ENCODE results near the gene LIN37.

Gene LIN37

GRCh38 chr19:35760711-35761349, 12.5 kb downstream of the LIN37 start:
- no peak overlapping the region for H3K9ac ChIP-seq
- H3K36me3 ChIP-seq (ENCODE audit: insufficient read depth), result no peaks in the 10 kb centered on the region
- no peak for TF ChIP-seq CTCF (conservative IDR thresholded peaks at IDR 0.05; ENCODE audit: low read depth, low read length)
- no peak overlapping the region for H2AFZ ChIP-seq (ENCODE audit: low read depth)
- H3K27me3 ChIP-seq (ENCODE audit: insufficient read depth, low read depth), result no peaks in the 10 kb centered on the region
- H3K79me2 ChIP-seq (ENCODE audit: insufficient read depth, low read depth), result peaks cover 12% of the 10 kb centered on the region; the same call in 1 of the 2 replicates
- no peak overlapping the region for H3K4me2 ChIP-seq
- peaks cover 16% of the 10 kb centered on the region for H3K4me1 ChIP-seq (ENCODE audit: low read depth, poor library complexity, severe bottlenecking)
- H3K4me3 ChIP-seq (IDR thresholded peaks at IDR 0.05; ENCODE audit: insufficient read depth, low read depth, low read length), result no peak overlapping the region
- no peaks in the 10 kb centered on the region for H4K20me1 ChIP-seq (ENCODE audit: insufficient read depth)
- H3K27ac ChIP-seq, result no peak overlapping the region

GRCh38 chr19:35764432-35765315, 16.3 kb downstream of the LIN37 start:
- H3K4me3 ChIP-seq (IDR thresholded peaks at IDR 0.05; ENCODE audit: insufficient read depth, low read depth, low read length), result no peak overlapping the region
- H3K9ac ChIP-seq, result no peak overlapping the region
- no peak overlapping the region for H2AFZ ChIP-seq (ENCODE audit: low read depth)
- no peak for TF ChIP-seq CTCF (conservative IDR thresholded peaks at IDR 0.05; ENCODE audit: low read depth, low read length)
- H3K27me3 ChIP-seq (ENCODE audit: insufficient read depth, low read depth), result no peaks in the 10 kb centered on the region
- no peaks in the 10 kb centered on the region for H4K20me1 ChIP-seq (ENCODE audit: insufficient read depth)
- no peaks in the 10 kb centered on the region for H3K4me1 ChIP-seq (ENCODE audit: low read depth, poor library complexity, severe bottlenecking)
- H3K79me2 ChIP-seq (ENCODE audit: insufficient read depth, low read depth), result no peaks in the 10 kb centered on the region
- H3K36me3 ChIP-seq (ENCODE audit: insufficient read depth), result no peaks in the 10 kb centered on the region
- H3K4me2 ChIP-seq, result no peak overlapping the region
- no peak overlapping the region for H3K27ac ChIP-seq

- Histone ChIP-seq H2AFZ (ENCODE audit: low read depth) (no peak overlapping the region), H3K36me3 (ENCODE audit: insufficient read depth) (no peaks in the 10 kb centered on the region), H4K20me1 (ENCODE audit: insufficient read depth) (no peaks in the 10 kb centered on the region), H3K27ac (no peak overlapping the region), H3K4me1 (ENCODE audit: low read depth, poor library complexity, severe bottlenecking) (no peaks in the 10 kb centered on the region), H3K4me3 (IDR thresholded peaks at IDR 0.05; ENCODE audit: insufficient read depth, low read depth, low read length) (no peak overlapping the region), H3K79me2 (ENCODE audit: insufficient read depth, low read depth) (no peaks in the 10 kb centered on the region), H3K9ac (no peak overlapping the region), H3K4me2 (no peak overlapping the region), H3K27me3 (ENCODE audit: insufficient read depth, low read depth) (no peaks in the 10 kb centered on the region)
- no peak for TF ChIP-seq CTCF (conservative IDR thresholded peaks at IDR 0.05; ENCODE audit: low read depth, low read length)
Observed at GRCh38 chr19:35766571-35767104, 18.3 kb downstream of the LIN37 start.

- no peak overlapping the region for H3K9ac ChIP-seq
- H3K27ac ChIP-seq, result no peak overlapping the region
- no peaks in the 10 kb centered on the region for H4K20me1 ChIP-seq (ENCODE audit: insufficient read depth)
- H3K4me1 ChIP-seq (ENCODE audit: low read depth, poor library complexity, severe bottlenecking), result no peaks in the 10 kb centered on the region
- no peak overlapping the region for H3K4me3 ChIP-seq (IDR thresholded peaks at IDR 0.05; ENCODE audit: insufficient read depth, low read depth, low read length)
- no peak for TF ChIP-seq CTCF (conservative IDR thresholded peaks at IDR 0.05; ENCODE audit: low read depth, low read length)
- H3K36me3 ChIP-seq (ENCODE audit: insufficient read depth), result no peaks in the 10 kb centered on the region
- no peak overlapping the region for H2AFZ ChIP-seq (ENCODE audit: low read depth)
- no peak overlapping the region for H3K4me2 ChIP-seq
- H3K79me2 ChIP-seq (ENCODE audit: insufficient read depth, low read depth), result no peaks in the 10 kb centered on the region
- H3K27me3 ChIP-seq (ENCODE audit: insufficient read depth, low read depth), result no peaks in the 10 kb centered on the region
Observed at GRCh38 chr19:35767288-35768081, 19.1 kb downstream of the LIN37 start.

All from KMS-11 (cell line).